HG02840 (cell line): Measurements from ENCODE around the gene RHOD.

ENCODE experiments used
- ATAC-seq: cut with Tn5 transposase; IDR thresholded peaks from one replicate; pipeline ENCODE4 v1.9.1; 2021; ENCODE audit warnings: mild to moderate bottlenecking, moderate library complexity, moderate number of reproducible peaks; ENCODE audit not compliant: unreplicated experiment, low FRiP score

Gene RHOD

GRCh38 chr11:67058506-67058905 is 1.9 kb downstream of the RHOD start:
- ATAC-seq: no peak

GRCh38 chr11:67059671-67060070 is 3.0 kb downstream of the RHOD start:
- ATAC-seq: no peak

GRCh38 chr11:67060111-67060522 is 3.5 kb downstream of the RHOD start:
- ATAC-seq: no peak

GRCh38 chr11:67062526-67063373 is 6.1 kb downstream of the RHOD start:
- ATAC-seq: no peak

GRCh38 chr11:67066333-67066709 is 9.7 kb downstream of the RHOD start:
- ATAC-seq: no peak

GRCh38 chr11:67071420-67072284 is 15.0 kb downstream of the RHOD start:
- ATAC-seq: no peak

- ATAC-seq: no peak
Measured at GRCh38 chr11:67072295-67072694, 15.6 kb downstream of the RHOD start.

- no peak for ATAC-seq
Measured at GRCh38 chr11:67073908-67074307, 17.3 kb downstream of the RHOD start.

- ATAC-seq: no peak
Measured at GRCh38 chr11:67076202-67076601, 19.6 kb downstream of the RHOD start.

GRCh38 chr11:67079065-67079705 is 22.5 kb downstream of the RHOD start:
- no peak for ATAC-seq

- no peak for ATAC-seq
Measured at GRCh38 chr11:67082071-67082791, 25.6 kb downstream of the RHOD start.

- no peak for ATAC-seq
Measured at GRCh38 chr11:67083786-67084366, 27.2 kb downstream of the RHOD start.

- no peak for ATAC-seq
Measured at GRCh38 chr11:67085617-67086016, 29.0 kb downstream of the RHOD start.

GRCh38 chr11:67090717-67091116 is 34.1 kb downstream of the RHOD start:
- no peak for ATAC-seq

- no peak for ATAC-seq
Measured at GRCh38 chr11:67095214-67095507, 38.5 kb downstream of the RHOD start.

- no peak for ATAC-seq
Measured at GRCh38 chr11:67098799-67099429, 42.3 kb downstream of the RHOD start.

- no peak for ATAC-seq
Measured at GRCh38 chr11:67099831-67100324, 43.2 kb downstream of the RHOD start.

GRCh38 chr11:67102664-67103063 is 46.0 kb downstream of the RHOD start:
- ATAC-seq: no peak

GRCh38 chr11:67105964-67106363 is 49.3 kb downstream of the RHOD start:
- ATAC-seq: no peak

GRCh38 chr11:67111261-67111660 is 54.6 kb downstream of the RHOD start:
- ATAC-seq: no peak
